ENCODE measurements around the gene DNAH8.

Gene DNAH8

GRCh38 chr6:39017547-39017880, 302.4 kb downstream of the DNAH8 start:
- Histone ChIP-seq H3K9ac (no peak overlapping the region), H3K4me3 (no peak overlapping the region), H3K9me3 (no peaks in the 10 kb centered on the region), H3K27me3 (no peaks in the 10 kb centered on the region), H3K4me1 (peaks cover 10% of the 10 kb centered on the region), H3K27ac (no peak overlapping the region), H3K4me2 (no peak overlapping the region), H4K20me1 (no peaks in the 10 kb centered on the region), H3K36me3 (no peaks in the 10 kb centered on the region)
- TF ChIP-seq Cebpa-rat (IDR thresholded peaks at IDR 0.05), result no peak

- H3K9ac ChIP-seq, result no peak overlapping the region
Observed at GRCh38 chr6:39018103-39018502, 303.0 kb downstream of the DNAH8 start.

DNA sequence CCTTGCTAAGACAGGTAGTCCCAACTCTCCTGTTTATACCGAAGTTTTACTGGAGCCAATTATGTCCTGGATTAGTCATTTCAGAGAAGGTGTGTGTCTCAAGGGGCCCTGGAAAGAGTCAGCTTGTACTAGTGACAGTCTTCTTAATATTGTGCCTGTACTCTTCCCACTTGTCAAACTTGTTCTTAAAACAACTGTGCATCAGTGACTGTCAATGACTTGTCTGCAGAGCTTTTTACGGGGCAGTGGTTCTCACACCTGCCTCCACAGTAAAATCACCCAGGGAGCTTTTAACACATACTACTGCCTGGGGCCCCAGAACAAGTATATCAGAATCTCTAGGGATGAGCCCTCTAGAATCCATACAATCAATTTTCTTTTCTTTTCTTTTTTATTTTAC, 305.0 kb downstream of the DNAH8 start:
- no peak for TF ChIP-seq Cebpa-rat (IDR thresholded peaks at IDR 0.05)
- H3K36me3 ChIP-seq, result no peaks in the 10 kb centered on the region
- no peaks in the 10 kb centered on the region for H3K27me3 ChIP-seq
- no peak overlapping the region for H3K4me3 ChIP-seq
- H3K4me2 ChIP-seq, result no peak overlapping the region
- peaks cover 25% of the 10 kb centered on the region for H3K4me1 ChIP-seq
- H3K27ac ChIP-seq, result no peak overlapping the region
- no peaks in the 10 kb centered on the region for H4K20me1 ChIP-seq
- no peaks in the 10 kb centered on the region for H3K9me3 ChIP-seq
- no peak overlapping the region for H3K9ac ChIP-seq

More at GRCh38 chr6:39018103-39018502, 303.0 kb downstream of the DNAH8 start:
- no peak for TF ChIP-seq Cebpa-rat (IDR thresholded peaks at IDR 0.05)
- Histone ChIP-seq H3K4me2 (no peak overlapping the region), H4K20me1 (no peaks in the 10 kb centered on the region), H3K4me3 (no peak overlapping the region), H3K36me3 (no peaks in the 10 kb centered on the region), H3K9me3 (no peaks in the 10 kb centered on the region), H3K27me3 (no peaks in the 10 kb centered on the region), H3K27ac (no peak overlapping the region), H3K4me1 (peaks cover 16% of the 10 kb centered on the region)

- TF ChIP-seq Cebpa-rat (IDR thresholded peaks at IDR 0.05), result no peak
- Histone ChIP-seq H3K36me3 (no peaks in the 10 kb centered on the region), H3K4me3 (no peak overlapping the region), H3K27me3 (no peaks in the 10 kb centered on the region), H3K9ac (no peak overlapping the region), H3K9me3 (no peaks in the 10 kb centered on the region), H4K20me1 (no peaks in the 10 kb centered on the region), H3K27ac (no peak overlapping the region), H3K4me2 (no peak overlapping the region), H3K4me1 (peaks cover 34% of the 10 kb centered on the region)
Observed at GRCh38 chr6:39021041-39021440, 305.9 kb downstream of the DNAH8 start.

- Histone ChIP-seq H3K4me2 (peak overlapping the region; percentile 65), H4K20me1 (no peaks in the 10 kb centered on the region), H3K36me3 (no peaks in the 10 kb centered on the region), H3K4me3 (no peak overlapping the region), H3K27ac (no peak overlapping the region), H3K9me3 (no peaks in the 10 kb centered on the region), H3K4me1 (peaks cover 42% of the 10 kb centered on the region), H3K9ac (no peak overlapping the region), H3K27me3 (no peaks in the 10 kb centered on the region)
- no peak for TF ChIP-seq Cebpa-rat (IDR thresholded peaks at IDR 0.05)
Observed at GRCh38 chr6:39021779-39022178, 306.7 kb downstream of the DNAH8 start.

DNA sequence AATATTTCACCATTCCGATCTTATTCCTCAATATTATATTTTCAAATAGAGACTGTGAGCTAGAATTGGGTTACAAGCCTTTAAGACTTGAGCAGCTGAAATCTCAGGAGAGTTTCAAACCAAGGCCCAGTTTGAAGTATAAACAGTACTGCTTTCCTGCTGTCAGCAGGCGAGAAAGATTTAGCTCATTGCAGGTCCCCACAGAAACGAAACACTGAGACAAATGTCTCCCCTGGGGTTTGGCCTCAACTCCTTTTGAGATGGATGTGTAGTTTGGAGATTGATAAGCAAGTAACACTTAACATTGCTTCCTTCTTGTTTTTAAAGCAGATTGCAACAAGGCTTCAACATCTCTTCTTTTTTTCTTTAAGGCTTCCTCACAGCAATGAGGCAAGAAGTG, 311.1 kb downstream of the DNAH8 start:
- Histone ChIP-seq H3K4me1 (peaks cover 73% of the 10 kb centered on the region), H3K4me3 (peak overlapping the region; percentile 40; the same call in 1 of the 2 replicates), H3K27ac (peak overlapping the region; percentile 56; the same call in 1 of the 2 replicates), H3K9me3 (no peaks in the 10 kb centered on the region), H3K36me3 (no peaks in the 10 kb centered on the region), H3K4me2 (peak overlapping the region; percentile 88), H3K27me3 (no peaks in the 10 kb centered on the region), H3K9ac (peak overlapping the region; percentile 43; the same call in 1 of the 2 replicates), H4K20me1 (no peaks in the 10 kb centered on the region)
- TF ChIP-seq Cebpa-rat (IDR thresholded peaks at IDR 0.05), result no peak

- Histone ChIP-seq H3K36me3 (no peaks in the 10 kb centered on the region), H3K27me3 (no peaks in the 10 kb centered on the region), H3K4me2 (no peak overlapping the region), H3K4me3 (no peak overlapping the region), H3K9ac (no peak overlapping the region), H3K4me1 (peaks cover 57% of the 10 kb centered on the region), H3K9me3 (no peaks in the 10 kb centered on the region), H3K27ac (no peak overlapping the region), H4K20me1 (no peaks in the 10 kb centered on the region)
- TF ChIP-seq Cebpa-rat (IDR thresholded peaks at IDR 0.05), result no peak
Observed at GRCh38 chr6:39029156-39030011, 314.3 kb downstream of the DNAH8 start.

- peaks cover 45% of the 10 kb centered on the region for H3K4me1 ChIP-seq
- no peak overlapping the region for H3K27ac ChIP-seq
- H3K4me3 ChIP-seq, result no peak overlapping the region
- TF ChIP-seq Cebpa-rat (IDR thresholded peaks at IDR 0.05), result no peak
- no peaks in the 10 kb centered on the region for H3K36me3 ChIP-seq
- H3K9ac ChIP-seq, result no peak overlapping the region
- peak overlapping the region; percentile 65; the same call in 1 of the 2 replicates for H3K4me2 ChIP-seq
- H4K20me1 ChIP-seq, result no peaks in the 10 kb centered on the region
- no peaks in the 10 kb centered on the region for H3K9me3 ChIP-seq
- H3K27me3 ChIP-seq, result no peaks in the 10 kb centered on the region
Observed at GRCh38 chr6:39035681-39036080, 320.6 kb downstream of the DNAH8 start.

GRCh38 chr6:39037082-39037508, 322.0 kb downstream of the DNAH8 start:
- Histone ChIP-seq H3K4me3 (no peak overlapping the region), H3K36me3 (no peaks in the 10 kb centered on the region), H4K20me1 (no peaks in the 10 kb centered on the region), H3K9me3 (no peaks in the 10 kb centered on the region), H3K27me3 (no peaks in the 10 kb centered on the region), H3K9ac (no peak overlapping the region; the same call in 1 of the 2 replicates), H3K27ac (no peak overlapping the region; the same call in 1 of the 2 replicates), H3K4me2 (peak overlapping the region; percentile 65), H3K4me1 (peaks cover 46% of the 10 kb centered on the region)
- no peak for TF ChIP-seq Cebpa-rat (IDR thresholded peaks at IDR 0.05)

GRCh38 chr6:39037707-39038106, 322.6 kb downstream of the DNAH8 start:
- TF ChIP-seq Cebpa-rat (IDR thresholded peaks at IDR 0.05), result no peak
- Histone ChIP-seq H3K27ac (no peak overlapping the region; the same call in 1 of the 2 replicates), H3K36me3 (no peaks in the 10 kb centered on the region), H3K4me2 (peak overlapping the region; percentile 65), H3K9ac (no peak overlapping the region; the same call in 1 of the 2 replicates), H3K4me1 (peaks cover 48% of the 10 kb centered on the region), H3K4me3 (no peak overlapping the region), H3K9me3 (no peaks in the 10 kb centered on the region), H4K20me1 (no peaks in the 10 kb centered on the region), H3K27me3 (no peaks in the 10 kb centered on the region)

Data from BLaER1 (cell line).